Ascending aorta (tissue), 2 donors: ENCODE data around the gene RDM1. TPM values are rescaled to one million over a fixed set of nuclear protein-coding genes. Genes with fewer than 3 reads are reported as not detected.

Experiments used
- DNase-seq, 2 donors: peaks; one replicate each; pipeline ENCODE4 v3.0.0-alpha.2; 2019; ENCODE audit warnings: low spot score in 2 of 2
- H3K27ac ChIP-seq, 2 donors: fragments of 200-600 bp; sonication (generic); one replicate each; pipeline ENCODE4 v1.5.1; 2016 to 2017; ENCODE audit warnings: mild to moderate bottlenecking in 1 of 2
- H3K27me3 ChIP-seq: fragments of 200-600 bp; sonication (generic); one replicate; pipeline ENCODE4 v1.5.1; 2017
- H3K36me3 ChIP-seq, 2 donors: fragments of 200-600 bp; sonication (generic); one replicate each; pipeline ENCODE4 v1.5.1; 2016
- H3K4me1 ChIP-seq, 2 donors: fragments of 200-600 bp; sonication (generic); one replicate each; pipeline ENCODE4 v1.5.1; 2016 to 2017; ENCODE audit warnings: mild to moderate bottlenecking in 1 of 2
- H3K4me3 ChIP-seq, 2 donors: fragments of 200-600 bp; sonication (generic); one replicate each; pipeline ENCODE4 v1.5.1; 2016 to 2017; ENCODE audit warnings: mild to moderate bottlenecking in 1 of 2
- H3K9me3 ChIP-seq, 2 donors: fragments of 200-600 bp; sonication (generic); one replicate each; pipeline ENCODE4 v1.5.1; 2016
- intact Hi-C: fragments of 100-400 bp; cut with DNase I; formaldehyde crosslinking; loops from one replicate; pipeline ENCODE4 v1.15.1; 2023
- total RNA-seq: library from RNA; depleted of rRNA; stranded (reverse); fragments of >200 nt; gene quantifications from one replicate; pipeline ENCODE4 v1.1.0, GENCODE V29; 2016
- TF ChIP-seq, protein P1 (sequence below), 3 experiments: fragments of 200-600 bp in 2 of 3; fragments of 450-650 bp in 1 of 3; sonication (generic) in 2 of 3; IDR thresholded peaks; one replicate each; pipeline ENCODE4 v1.5.1; 2016 to 2019; ENCODE audit warnings: antibody characterized with exemption in 3 of 3, mild to moderate bottlenecking in 1 of 3, moderate library complexity in 1 of 3

Gene RDM1
- total RNA-seq, 1 donor from 2014 or later = not detected

DNA sequence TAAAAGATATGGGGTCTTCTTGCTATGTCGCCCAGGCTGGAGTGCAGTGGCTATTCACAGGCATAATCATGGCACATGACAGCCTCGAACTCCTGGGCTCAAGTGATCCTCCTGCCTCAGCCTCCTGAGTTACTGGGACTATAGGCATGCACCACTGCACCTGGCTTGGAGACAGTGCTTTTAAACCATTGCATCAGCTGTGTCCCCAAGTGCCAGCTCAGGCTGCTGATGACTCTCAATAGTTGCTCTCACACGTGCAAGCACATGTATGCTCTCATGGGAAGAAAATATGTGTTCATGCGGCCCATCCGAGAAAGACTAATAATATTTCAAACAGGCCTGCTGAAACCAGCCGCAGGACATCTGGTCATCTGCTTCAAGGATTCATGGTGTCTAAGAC, 42.0 kb upstream of the RDM1 start:
- DNase-seq = no peak
- H3K27ac ChIP-seq = no peak overlapping the region
- no peak overlapping the region for H3K4me3 ChIP-seq
- no peaks in the 10 kb centered on the region for H3K4me1 ChIP-seq
- no peaks in the 10 kb centered on the region for H3K9me3 ChIP-seq
- TF ChIP-seq, protein P1, sequence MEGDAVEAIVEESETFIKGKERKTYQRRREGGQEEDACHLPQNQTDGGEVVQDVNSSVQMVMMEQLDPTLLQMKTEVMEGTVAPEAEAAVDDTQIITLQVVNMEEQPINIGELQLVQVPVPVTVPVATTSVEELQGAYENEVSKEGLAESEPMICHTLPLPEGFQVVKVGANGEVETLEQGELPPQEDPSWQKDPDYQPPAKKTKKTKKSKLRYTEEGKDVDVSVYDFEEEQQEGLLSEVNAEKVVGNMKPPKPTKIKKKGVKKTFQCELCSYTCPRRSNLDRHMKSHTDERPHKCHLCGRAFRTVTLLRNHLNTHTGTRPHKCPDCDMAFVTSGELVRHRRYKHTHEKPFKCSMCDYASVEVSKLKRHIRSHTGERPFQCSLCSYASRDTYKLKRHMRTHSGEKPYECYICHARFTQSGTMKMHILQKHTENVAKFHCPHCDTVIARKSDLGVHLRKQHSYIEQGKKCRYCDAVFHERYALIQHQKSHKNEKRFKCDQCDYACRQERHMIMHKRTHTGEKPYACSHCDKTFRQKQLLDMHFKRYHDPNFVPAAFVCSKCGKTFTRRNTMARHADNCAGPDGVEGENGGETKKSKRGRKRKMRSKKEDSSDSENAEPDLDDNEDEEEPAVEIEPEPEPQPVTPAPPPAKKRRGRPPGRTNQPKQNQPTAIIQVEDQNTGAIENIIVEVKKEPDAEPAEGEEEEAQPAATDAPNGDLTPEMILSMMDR (IDR thresholded peaks at IDR 0.05) = no peak
- no peaks in the 10 kb centered on the region for H3K36me3 ChIP-seq
- intact Hi-C loops = loop anchor here (10.0 kb wide), 1 partner anchor 172 kb away; no protein-coding TSS in a partner anchor
- H3K27me3 ChIP-seq = no peaks in the 10 kb centered on the region

DNA sequence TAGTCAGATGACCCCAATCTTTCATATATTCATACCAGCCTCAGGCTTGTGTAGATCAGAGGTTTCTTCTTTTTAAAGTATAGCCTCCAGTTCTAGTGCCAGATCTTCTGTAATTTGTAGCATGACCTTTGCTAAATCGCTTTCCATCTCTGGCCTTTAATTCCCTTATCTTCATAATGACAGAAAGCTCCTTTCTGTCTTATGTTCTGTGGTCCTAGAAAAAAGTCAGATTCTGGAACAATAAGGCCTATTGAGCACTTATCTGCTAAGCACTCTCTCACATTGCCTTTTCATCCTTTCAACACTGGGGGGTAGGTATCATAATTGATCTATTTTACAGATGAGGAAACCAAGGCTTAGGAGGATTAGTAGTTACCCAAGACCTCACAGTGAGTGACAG, 41.5 kb upstream of the RDM1 start:
- Histone ChIP-seq H3K4me3 (no peak overlapping the region), H3K4me1 (no peaks in the 10 kb centered on the region), H3K27me3 (no peaks in the 10 kb centered on the region), H3K27ac (no peak overlapping the region), H3K9me3 (no peaks in the 10 kb centered on the region), H3K36me3 (no peaks in the 10 kb centered on the region)
- DNase-seq = no peak
- TF ChIP-seq, protein P1 (IDR thresholded peaks at IDR 0.05) = no peak
- intact Hi-C loops = loop anchor here (10.0 kb wide), 1 partner anchor 173 kb away; no protein-coding TSS in a partner anchor

DNA sequence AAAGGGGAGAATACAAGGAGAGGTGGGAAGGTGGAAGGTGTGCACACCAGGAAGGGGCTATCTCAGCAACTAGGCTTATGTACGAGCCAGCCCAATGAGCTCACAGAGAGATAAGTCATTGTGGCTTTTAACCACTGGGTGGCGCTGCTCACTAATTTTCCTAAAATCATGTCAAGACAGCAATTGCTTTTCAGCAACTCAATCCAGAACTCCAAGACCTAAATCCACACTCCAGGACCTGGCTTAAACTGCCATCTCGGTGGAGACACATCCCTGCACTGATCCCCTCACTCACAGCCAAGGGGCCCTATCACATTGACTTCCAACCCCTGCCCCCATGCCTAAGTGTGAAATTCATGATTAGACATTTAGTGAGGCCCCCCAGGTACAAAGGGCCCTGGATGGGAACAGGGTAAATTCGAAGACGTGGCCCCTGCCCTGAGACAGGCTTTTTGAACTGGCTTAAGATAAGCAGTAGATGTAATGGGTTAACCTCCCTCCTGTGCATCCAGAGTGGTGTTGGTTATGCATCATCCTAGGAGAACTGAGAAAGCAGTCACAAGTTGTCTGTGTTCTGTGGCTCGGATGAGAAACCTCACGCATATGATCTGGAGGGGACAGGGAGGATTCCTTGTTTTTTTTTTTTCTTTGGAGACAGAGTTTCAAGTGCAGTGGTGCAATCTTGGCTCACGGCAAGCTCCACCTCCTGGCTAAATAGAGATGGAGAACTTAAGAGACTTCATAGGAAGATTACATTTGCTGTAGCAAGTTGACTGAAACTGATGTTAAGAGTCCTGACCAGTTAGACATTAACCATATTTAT, 39.2 kb upstream of the RDM1 start:
- Histone ChIP-seq H3K36me3 (no peaks in the 10 kb centered on the region), H3K27me3 (no peaks in the 10 kb centered on the region), H3K9me3 (no peaks in the 10 kb centered on the region), H3K4me3 (no peak overlapping the region), H3K4me1 (no peaks in the 10 kb centered on the region), H3K27ac (no peak overlapping the region)
- peak in 1 of 2 donors; percentile 84 for DNase-seq
- intact Hi-C loops = loop anchor here (1.0 to 10.0 kb wide), 2 partner anchors 175 to 514 kb away; no protein-coding TSS in a partner anchor
- TF ChIP-seq, protein P1 (IDR thresholded peaks at IDR 0.05) = peak; percentile 49 to 59 (median 51)

DNA sequence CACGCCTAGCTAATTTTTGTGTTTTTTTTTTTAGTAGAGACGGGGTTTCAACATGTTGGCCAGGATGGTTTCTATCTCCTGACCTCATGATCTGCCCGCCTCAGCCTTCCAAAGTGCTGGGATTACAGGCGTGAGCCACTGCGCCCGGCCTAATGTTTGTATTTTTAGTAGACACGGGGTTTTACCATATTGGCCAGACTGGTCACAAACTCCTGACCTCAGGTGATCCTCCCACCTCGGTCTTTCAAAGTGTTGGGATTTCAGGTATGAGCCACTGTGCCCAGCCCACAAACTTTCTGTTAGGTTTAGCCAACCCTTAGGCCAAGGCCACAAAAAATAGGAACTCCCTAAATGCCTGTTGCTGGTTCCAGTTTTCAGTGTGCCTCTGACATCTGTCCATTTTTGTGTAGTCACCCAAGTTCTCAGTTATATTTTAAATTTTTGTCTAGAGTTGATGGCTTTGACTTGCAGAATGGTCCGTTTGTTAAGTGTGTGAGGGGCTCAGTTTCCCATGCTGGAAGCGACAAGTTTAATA, 38.0 kb upstream of the RDM1 start:
- TF ChIP-seq, protein P1 (IDR thresholded peaks at IDR 0.05) = no peak
- intact Hi-C loops = loop anchor here (1.0 kb wide), 1 partner anchor 515 kb away; no protein-coding TSS in a partner anchor
- H3K27ac ChIP-seq = no peak overlapping the region
- H3K36me3 ChIP-seq = no peaks in the 10 kb centered on the region
- no peak overlapping the region for H3K4me3 ChIP-seq
- no peaks in the 10 kb centered on the region for H3K27me3 ChIP-seq
- no peak for DNase-seq
- H3K4me1 ChIP-seq = no peaks in the 10 kb centered on the region
- no peaks in the 10 kb centered on the region for H3K9me3 ChIP-seq

DNA sequence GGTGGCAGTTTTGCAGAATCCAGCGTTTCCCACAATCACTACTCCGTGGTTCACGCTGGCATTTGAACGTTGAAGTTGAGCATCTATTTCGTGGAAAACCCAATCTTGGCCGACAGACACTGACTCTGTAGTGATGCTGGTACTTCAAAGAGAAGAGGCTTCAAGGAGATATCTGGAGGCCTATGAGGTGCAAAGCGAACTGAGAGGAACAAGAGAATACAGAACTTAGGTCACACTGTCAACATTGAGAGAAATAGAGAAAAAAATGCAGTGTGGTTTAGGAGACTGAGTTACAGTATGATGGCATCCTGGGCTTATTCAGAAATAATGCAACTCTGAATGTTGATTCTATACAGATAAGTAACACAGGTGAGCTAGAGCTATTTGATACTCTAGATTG, 34.7 kb upstream of the RDM1 start:
- Histone ChIP-seq H3K4me3 (no peak overlapping the region), H3K27ac (no peak overlapping the region), H3K4me1 (no peaks in the 10 kb centered on the region), H3K9me3 (no peaks in the 10 kb centered on the region), H3K27me3 (no peaks in the 10 kb centered on the region), H3K36me3 (no peaks in the 10 kb centered on the region)
- intact Hi-C loops = no loop called here
- DNase-seq = no peak
- TF ChIP-seq, protein P1 (IDR thresholded peaks at IDR 0.05) = no peak
